PC-3 (cell line): ENCODE measurements around the gene E2F8. TPM values are rescaled to one million over a fixed set of nuclear protein-coding genes. Genes with fewer than 3 reads are reported as not detected.

Experiments
- ATAC-seq: fragments of 200-7000 bp; cut with Tn5 transposase; 2 replicates; pipeline ENCODE4 v1.9.1; 2020; ENCODE audit warnings: mild to moderate bottlenecking, moderate library complexity
- BruUV-seq: library from RNA; stranded (reverse); fragments of 400-500 nt; replicated peaks from 2 replicates; lab custom pipeline; 2021; lab: Mats Ljungman, UMichigan
- CTCF ChIA-PET: fragments of 300-600 bp; sonication (Branson Sonifier 250); formaldehyde crosslinking; loops from one replicate; lab custom pipeline; 2022; ENCODE audit warnings: antibody characterized with exemption; lab: Charles Lee
- POLR2A ChIA-PET: fragments of 300-600 bp; sonication (Branson Sonifier 250); formaldehyde crosslinking; loops from one replicate; lab custom pipeline; 2022; ENCODE audit warnings: antibody characterized with exemption; ENCODE audit not compliant: unreplicated experiment; lab: Charles Lee
- DNase-seq: peaks from one replicate; pipeline ENCODE4 v3.0.0-alpha.2; 2015
- H2AFZ ChIP-seq: fragments of 300-600 bp; sonication (generic); 2 replicates; pipeline ENCODE4 v1.6.0; 2016; ENCODE audit warnings: antibody characterized with exemption, low read length
- H3F3A ChIP-seq: fragments of 300-600 bp; sonication (generic); one replicate; pipeline ENCODE4 v1.6.0; 2017; ENCODE audit warnings: antibody characterized with exemption, low read length, control low read depth, mild to moderate bottlenecking; ENCODE audit not compliant: unreplicated experiment
- H3K27ac ChIP-seq: fragments of 300-600 bp; sonication (generic); 2 replicates; pipeline ENCODE4 v1.5.1; 2016; ENCODE audit warnings: mild to moderate bottlenecking, low read length
- H3K27me3 ChIP-seq: fragments of 300-600 bp; sonication (generic); 2 replicates; pipeline ENCODE4 v1.6.1; 2016; ENCODE audit warnings: low read length, mixed read lengths
- H3K36me3 ChIP-seq: fragments of 300-600 bp; sonication (generic); 2 replicates; pipeline ENCODE4 v1.6.1; 2016; ENCODE audit warnings: low read depth, mixed run types, low read length, mixed read lengths
- H3K4me1 ChIP-seq: fragments of 300-600 bp; sonication (generic); 2 replicates; pipeline ENCODE4 v1.5.1; 2016; ENCODE audit warnings: low read length; ENCODE audit not compliant: insufficient read depth
- H3K4me2 ChIP-seq: fragments of 300-600 bp; sonication (generic); 2 replicates; pipeline ENCODE4 v1.6.0; 2016; ENCODE audit warnings: low read length
- H3K4me3 ChIP-seq: fragments of 300-600 bp; sonication (generic); 2 replicates; pipeline ENCODE4 v1.5.1; 2016; ENCODE audit warnings: mild to moderate bottlenecking, low read length, mixed read lengths
- H3K79me2 ChIP-seq: fragments of 300-600 bp; sonication (generic); 2 replicates; pipeline ENCODE4 v1.6.1; 2017; ENCODE audit warnings: low read length, mixed read lengths
- H3K9ac ChIP-seq: fragments of 300-600 bp; sonication (generic); 2 replicates; pipeline ENCODE4 v1.6.0; 2016; ENCODE audit warnings: mild to moderate bottlenecking, low read length
- H3K9me2 ChIP-seq: fragments of 300-600 bp; sonication (generic); replicated peaks from 2 replicates; pipeline ENCODE4 v1.6.1; 2016; ENCODE audit warnings: mixed run types, low read length, mixed read lengths
- H3K9me3 ChIP-seq: fragments of 300-600 bp; sonication (generic); 2 replicates; pipeline ENCODE4 v1.6.1; 2016; ENCODE audit warnings: low read length, mixed read lengths
- H4K20me1 ChIP-seq: fragments of 300-600 bp; sonication (generic); 2 replicates; pipeline ENCODE4 v1.6.1; 2016; ENCODE audit warnings: low read length, mixed read lengths
- CTCF ChIP-seq: fragments of 300-600 bp; sonication (generic); conservative IDR thresholded peaks from 2 replicates; pipeline ENCODE4 v1.5.1; 2017; ENCODE audit warnings: antibody characterized with exemption, low read depth, mild to moderate bottlenecking, low read length
- EZH2 ChIP-seq: fragments of 300-600 bp; sonication (generic); IDR thresholded peaks from one replicate; pipeline ENCODE4 v1.6.1; 2017; ENCODE audit warnings: antibody characterized with exemption, mild to moderate bottlenecking, low read length; ENCODE audit not compliant: unreplicated experiment
- EZH2phosphoT487 ChIP-seq: fragments of 300-600 bp; sonication (generic); IDR thresholded peaks from 2 replicates; pipeline ENCODE4 v1.6.1; 2018; ENCODE audit warnings: mild to moderate bottlenecking, antibody characterized with exemption, low read length, borderline replicate concordance
- intact Hi-C: fragments of 100-400 bp; cut with micrococcal nuclease; formaldehyde crosslinking; loops from 2 replicates; pipeline ENCODE4 v1.9.0; 2023
- total RNA-seq: library from RNA; depleted of rRNA; stranded (reverse); fragments of >200 nt; gene quantifications from 2 replicates; pipeline ENCODE4 v1.2.3, GENCODE V29; 2014

The E2F8 gene
- total RNA-seq, 1 experiment from 2014 or later: 11.9 TPM

- TF ChIP-seq EZH2phosphoT487 (no peak), CTCF (no peak), EZH2 (no peak)
- intact Hi-C loops: no loop called here
These were observed 14.2 kb downstream of the E2F8 start for GRCh38 chr11:19226378-19227195.

GRCh38 chr11:19225581-19225980 lies 15.2 kb downstream of the E2F8 start:
- no peak for ATAC-seq
- H3F3A ChIP-seq: no peaks in the 10 kb centered on the region
- CTCF ChIA-PET: no interaction called here

More at GRCh38 chr11:19226378-19227195, 14.2 kb downstream of the E2F8 start:
- H4K20me1 ChIP-seq: no peaks in the 10 kb centered on the region
- CTCF ChIA-PET: no interaction called here
- H3K79me2 ChIP-seq: no peaks in the 10 kb centered on the region
- no peaks in the 10 kb centered on the region for H3F3A ChIP-seq
- no peaks in the 10 kb centered on the region for H3K9me2 ChIP-seq
- H3K36me3 ChIP-seq: peaks cover 66% of the 10 kb centered on the region
- H3K9me3 ChIP-seq: no peaks in the 10 kb centered on the region
- 0 out of 2 replicates have a peak, but pooled peaks cover 4% of the 10 kb centered on the region for H3K4me1 ChIP-seq
- no peak overlapping the region for H3K27ac ChIP-seq
- no peak overlapping the region for H2AFZ ChIP-seq
- POLR2A ChIA-PET: no interaction called here
- no peaks in the 10 kb centered on the region for H3K27me3 ChIP-seq
- DNase-seq (no peak), ATAC-seq (no peak)
- H3K4me2 ChIP-seq: no peak overlapping the region
- H3K9ac ChIP-seq: no peak overlapping the region
- H3K4me3 ChIP-seq: no peak overlapping the region
- no TSS peak for BruUV-seq

More at GRCh38 chr11:19225581-19225980, 15.2 kb downstream of the E2F8 start:
- TF ChIP-seq CTCF (no peak), EZH2 (no peak), EZH2phosphoT487 (no peak)
- Histone ChIP-seq H3K27ac (no peak overlapping the region), H3K4me2 (no peak overlapping the region), H3K9me2 (no peaks in the 10 kb centered on the region), H2AFZ (no peak overlapping the region), H3K79me2 (no peaks in the 10 kb centered on the region), H3K27me3 (no peaks in the 10 kb centered on the region), H3K4me3 (no peak overlapping the region), H3K9me3 (no peaks in the 10 kb centered on the region), H4K20me1 (no peaks in the 10 kb centered on the region), H3K4me1 (0 out of 2 replicates have a peak, but pooled peaks cover 4% of the 10 kb centered on the region), H3K9ac (no peak overlapping the region), H3K36me3 (peaks cover 56% of the 10 kb centered on the region)
- intact Hi-C loops: no loop called here
- BruUV-seq: no TSS peak
- no peak for DNase-seq
- POLR2A ChIA-PET: no interaction called here
